ENCODE measurements around the gene RBMS3. TPM values are rescaled to one million over a fixed set of nuclear protein-coding genes. Genes with fewer than 3 reads are reported as not detected.

The RBMS3 gene
- total RNA-seq, 1 experiment from 2014 or later = 0.42 TPM

- no peak for TF ChIP-seq CTCF (IDR thresholded peaks at IDR 0.05 in 2 of 3, conservative IDR thresholded peaks at IDR 0.05 in 1 of 3; ENCODE audit: borderline replicate concordance in 1 of 3, insufficient read depth in 1 of 3, low read depth in 2 of 3, low read length in 2 of 3)
- TF ChIP-seq EZH2 (IDR thresholded peaks at IDR 0.05) = no peak
- no peak for TF ChIP-seq SIN3A (IDR thresholded peaks at IDR 0.05; ENCODE audit: low read depth)
- no peak for TF ChIP-seq CBX3 (IDR thresholded peaks at IDR 0.05; ENCODE audit: low read depth)
- TF ChIP-seq RAD21 (IDR thresholded peaks at IDR 0.05; ENCODE audit: low read depth) = no peak
- TF ChIP-seq MAX (IDR thresholded peaks at IDR 0.05) = no peak
- no peak for TF ChIP-seq EZH2phosphoT487 (IDR thresholded peaks at IDR 0.05; ENCODE audit: borderline replicate concordance)
- TF ChIP-seq YY1 (IDR thresholded peaks at IDR 0.05; ENCODE audit: extremely low read depth, insufficient replicate concordance, low read depth, low read length) = no peak
- no peak for TF ChIP-seq ELF1 (IDR thresholded peaks at IDR 0.05; ENCODE audit: borderline replicate concordance, low read depth)
- TF ChIP-seq FOSL1 (IDR thresholded peaks at IDR 0.05; ENCODE audit: low read depth) = no peak
- no peak for TF ChIP-seq POLR2AphosphoS5 (IDR thresholded peaks at IDR 0.05; ENCODE audit: low read depth, low read length)
- no peak for TF ChIP-seq SP1 (IDR thresholded peaks at IDR 0.05; ENCODE audit: low read depth)
Measured at GRCh38 chr3:29265509-29266072, 15.3 kb upstream of the RBMS3 start (continued).

GRCh38 chr3:29267226-29267625 is 13.6 kb upstream of the RBMS3 start:
- ChIA-PET RAD21 (ENCODE audit: low non-redundant PET in 1 of 2, low total read pairs in 2 of 2, uncharacterized antibody in 2 of 2, unreplicated experiment in 2 of 2) (no interaction called here), POLR2A (no interaction called here)
- TF ChIP-seq POLR2A (IDR thresholded peaks at IDR 0.05; ENCODE audit: borderline replicate concordance, extremely low read depth, insufficient read depth, insufficient read length) (no peak), JUND (IDR thresholded peaks at IDR 0.05) (no peak), CEBPB (IDR thresholded peaks at IDR 0.05; ENCODE audit: low read depth) (no peak), RAD21 (IDR thresholded peaks at IDR 0.05; ENCODE audit: low read depth) (no peak), ELF1 (IDR thresholded peaks at IDR 0.05; ENCODE audit: borderline replicate concordance, low read depth) (no peak), ATF3 (IDR thresholded peaks at IDR 0.05) (no peak), REST (IDR thresholded peaks at IDR 0.05; ENCODE audit: low read depth) (no peak), ZNF274 (IDR thresholded peaks at IDR 0.05; ENCODE audit: low read depth, low read length) (no peak), YY1 (IDR thresholded peaks at IDR 0.05; ENCODE audit: extremely low read depth, insufficient replicate concordance, low read depth, low read length) (no peak), EZH2phosphoT487 (IDR thresholded peaks at IDR 0.05; ENCODE audit: borderline replicate concordance) (no peak)

More at GRCh38 chr3:29267226-29267625, 13.6 kb upstream of the RBMS3 start:
- Histone ChIP-seq H3K9ac (ENCODE audit: low read length) (no peak overlapping the region), H3K27ac (ENCODE audit: low read depth, low read length) (no peak overlapping the region), H3K4me3 (replicated peaks in 1 of 2; ENCODE audit: low read depth in 1 of 2, low read length in 2 of 2) (no peak overlapping the region), H3K27me3 (ENCODE audit: insufficient read depth, low read length) (no peaks in the 10 kb centered on the region), H3K4me1 (ENCODE audit: control insufficient read depth in 1 of 2, insufficient read depth in 2 of 2, low read length in 2 of 2) (no peaks in the 10 kb centered on the region), H3K9me3 (ENCODE audit: control insufficient read depth in 1 of 2, insufficient read depth in 1 of 2, low read depth in 1 of 2, low read length in 2 of 2) (no peaks in the 10 kb centered on the region), H3K79me2 (ENCODE audit: insufficient read depth, low read length) (no peaks in the 10 kb centered on the region), H2AFZ (ENCODE audit: low read depth, low read length, poor library complexity, severe bottlenecking) (no peak overlapping the region), H3K9me2 (ENCODE audit: insufficient read depth) (no peaks in the 10 kb centered on the region), H4K20me1 (ENCODE audit: insufficient read depth) (no peaks in the 10 kb centered on the region), H3K36me3 (ENCODE audit: control insufficient read depth in 1 of 2, insufficient read depth in 2 of 2, low read length in 2 of 2) (no peaks in the 10 kb centered on the region), H3K4me2 (ENCODE audit: low read length) (no peak overlapping the region)
- intact Hi-C loops (cut with micrococcal nuclease) = no loop called here
- BruUV-seq (replicated peaks) = no TSS peak
- CTCF ChIA-PET = no interaction called here
- ATAC-seq (no peak), DNase-seq (ENCODE audit: low read depth, low spot score) (no peak)

All from HCT116 (cell line).